Stimulated activated CD4-positive, alpha-beta T cell treated with anti-CD3 and anti-CD28 coated beads, Interleukin-1b, Interleukin-23, amount 100 ng/mL, for 48 hours (primary cell): ENCODE data around the gene CUL1.
A peak's percentile ranks its signal among the peaks of the same experiment; 100 is the strongest.

Experiments
- DNase-seq: peaks from one replicate; pipeline ENCODE4 v3.0.0-alpha.2; 2020

Gene CUL1

DNA sequence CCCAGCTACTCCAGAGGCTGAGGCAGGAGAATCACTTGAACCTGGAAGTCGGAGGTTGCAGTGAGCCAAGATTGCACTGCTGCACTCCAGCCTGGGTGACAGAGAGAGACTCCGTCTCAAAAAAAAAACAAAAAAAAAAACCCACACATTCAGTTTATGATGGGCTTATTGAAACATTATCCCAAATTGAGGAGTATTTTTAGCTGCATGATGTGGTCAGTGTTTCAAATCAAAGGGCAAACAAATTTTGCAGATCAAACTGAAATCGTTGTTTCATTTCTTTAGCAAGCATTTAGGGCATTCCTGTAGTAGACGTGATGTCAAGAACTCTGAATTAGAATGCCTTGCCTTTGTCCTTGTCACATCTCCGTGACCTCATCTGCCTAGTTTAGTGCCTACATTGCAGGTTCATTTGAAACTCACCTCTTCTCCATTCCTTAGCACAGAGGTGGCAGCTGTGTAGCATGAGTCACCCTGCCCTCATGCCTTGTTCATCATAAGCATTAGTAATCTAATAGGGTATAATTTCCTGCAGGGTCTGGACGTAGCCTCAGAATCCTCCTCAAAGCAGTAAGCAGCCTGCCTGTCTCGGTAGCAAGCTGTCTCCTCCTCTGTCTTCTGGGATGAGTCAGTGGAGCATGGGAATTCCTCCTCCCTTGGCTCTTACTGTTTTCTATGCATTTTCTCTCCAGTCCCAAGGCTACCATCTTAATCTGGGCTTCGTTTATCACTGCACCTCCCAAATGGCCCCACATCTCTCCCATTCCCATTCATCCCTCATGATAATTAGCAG, 73.8 kb downstream of the CUL1 start:
- DNase-seq = peak; percentile 67

DNA sequence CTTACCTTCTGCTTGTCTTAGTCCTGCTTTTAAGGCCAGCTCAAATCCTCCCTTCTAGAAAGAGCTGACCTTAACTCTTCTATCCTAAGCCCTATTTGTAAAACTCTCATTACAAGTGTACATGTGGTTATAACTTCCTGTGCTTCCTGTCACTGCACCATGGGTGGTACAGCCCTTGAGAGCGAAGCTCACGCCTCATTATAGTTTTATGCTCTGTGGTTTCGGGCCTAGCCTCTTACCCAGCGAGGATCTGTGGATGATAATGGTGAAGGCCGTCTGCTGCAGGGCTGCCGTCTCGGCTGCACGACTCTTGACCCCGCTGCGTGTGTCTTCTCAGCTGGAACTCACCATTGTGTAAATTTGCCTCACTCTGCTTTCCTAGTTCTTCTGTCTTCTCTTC, 74.6 kb downstream of the CUL1 start:
- DNase-seq = peak; percentile 38

DNA sequence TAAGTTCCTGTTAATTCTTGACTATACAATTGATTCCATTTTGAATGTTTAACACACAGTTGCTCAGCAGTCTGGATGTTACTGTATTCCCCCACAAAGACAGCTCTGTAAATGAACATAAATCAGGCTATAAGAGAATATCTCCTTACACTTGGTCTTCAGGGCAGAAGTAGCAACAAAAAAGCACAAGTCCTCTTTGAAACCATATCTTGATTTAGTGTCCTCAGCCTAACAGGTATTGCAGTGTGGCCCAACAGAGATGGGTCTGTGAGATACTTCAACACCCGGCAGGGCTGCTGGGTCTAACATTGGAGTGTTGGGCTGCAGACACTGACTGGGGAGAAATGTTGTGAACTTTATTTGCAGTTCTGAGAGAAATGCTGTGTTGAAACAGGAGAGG, 75.8 kb downstream of the CUL1 start:
- DNase-seq = no peak

DNA sequence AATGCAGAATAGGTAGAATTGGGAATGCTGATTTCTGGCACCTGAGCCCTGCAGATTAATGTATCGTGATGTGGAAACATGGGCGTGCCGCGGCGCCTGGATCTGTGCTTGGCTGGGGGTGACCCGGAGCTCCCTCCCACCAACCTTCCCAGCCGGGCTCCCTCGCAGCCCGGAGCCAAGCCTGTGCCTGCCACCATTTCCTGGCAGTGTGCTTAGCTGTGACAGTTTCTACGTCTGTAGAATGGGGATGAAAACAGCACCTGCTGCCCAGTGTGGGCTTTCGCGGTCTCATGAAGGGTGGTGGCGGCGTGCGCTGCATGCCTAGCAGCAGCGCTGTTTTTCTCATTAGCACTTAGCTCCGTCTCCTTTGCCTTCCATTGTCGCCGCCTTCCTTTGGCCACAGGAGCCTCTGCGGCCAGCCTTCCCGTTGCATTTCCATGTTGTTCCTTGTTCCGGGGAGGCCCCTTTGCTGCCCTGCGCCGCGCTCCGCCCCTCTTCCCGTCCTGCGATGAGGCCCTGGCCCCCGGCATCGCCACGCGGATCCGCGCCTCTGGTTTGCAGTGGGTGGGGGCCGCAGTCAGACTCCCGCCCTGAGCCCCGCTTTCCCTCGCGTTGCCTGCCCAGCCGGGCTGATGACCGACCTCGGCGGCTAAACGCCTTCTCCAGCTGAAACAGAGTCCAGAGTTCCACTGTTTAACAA, 84.2 kb downstream of the CUL1 start:
- no peak for DNase-seq

DNA sequence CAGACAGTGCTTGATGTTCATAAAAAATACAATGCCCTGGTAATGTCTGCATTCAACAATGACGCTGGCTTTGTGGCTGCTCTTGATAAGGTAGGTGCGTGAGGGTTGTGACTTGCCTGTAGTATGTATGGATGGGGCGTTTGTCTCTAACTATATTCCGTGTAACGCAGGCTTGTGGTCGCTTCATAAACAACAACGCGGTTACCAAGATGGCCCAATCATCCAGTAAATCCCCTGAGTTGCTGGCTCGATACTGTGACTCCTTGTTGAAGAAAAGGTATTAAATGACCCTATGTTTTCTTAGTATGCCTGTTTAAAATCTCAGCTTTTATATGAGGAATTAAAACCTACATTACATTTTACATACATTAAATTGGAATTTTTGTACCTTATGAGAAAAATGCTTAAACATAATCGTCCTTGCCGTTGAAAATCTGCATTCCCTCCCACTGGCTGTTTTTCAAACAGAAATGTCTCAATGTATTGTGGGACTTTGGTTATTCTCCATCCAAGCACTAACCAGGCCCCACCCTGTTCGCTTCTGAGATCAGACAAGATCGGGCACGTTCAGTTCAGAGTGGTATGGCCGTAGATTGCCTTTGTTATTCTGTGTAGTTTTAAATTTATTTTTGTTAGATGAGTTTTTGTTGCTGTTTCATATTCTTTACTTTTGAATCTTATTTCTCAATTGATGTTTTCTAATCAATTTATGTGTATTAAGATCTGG, 85.3 kb downstream of the CUL1 start:
- no peak for DNase-seq

DNA sequence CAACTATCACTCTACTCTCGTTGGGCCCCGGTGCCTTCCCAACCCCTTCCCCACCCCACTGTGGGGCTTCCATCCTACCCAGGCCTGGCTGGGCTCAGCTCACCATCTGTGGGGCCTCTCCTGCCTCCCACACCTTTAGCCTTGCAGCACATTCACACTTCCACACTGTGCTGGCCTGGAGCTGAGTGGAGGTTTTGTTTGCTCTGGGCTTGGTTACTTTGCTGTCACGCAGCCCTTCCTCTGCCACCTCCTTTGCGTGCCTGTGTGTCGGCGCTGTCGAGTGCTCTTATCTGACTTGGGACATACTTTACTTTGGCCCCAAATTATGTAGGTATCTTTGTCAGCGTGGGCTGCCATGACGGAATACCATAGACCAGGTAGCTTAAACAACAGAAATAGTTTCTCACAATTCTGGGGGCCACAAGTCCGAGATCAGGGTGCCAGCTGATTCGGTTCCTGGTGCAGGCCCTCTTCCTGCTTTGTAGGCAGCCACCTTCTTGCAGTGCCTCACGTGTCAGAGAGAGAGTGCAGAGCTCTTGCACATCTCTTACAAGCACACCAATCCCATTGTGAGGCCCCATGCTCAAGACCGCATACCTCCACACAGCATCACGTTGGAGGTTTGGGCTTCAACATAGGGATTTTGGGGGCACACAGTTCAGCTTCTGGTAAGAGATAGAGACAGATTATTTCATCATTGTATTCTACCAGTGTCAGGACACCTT, 89.0 kb downstream of the CUL1 start:
- no peak for DNase-seq

DNA sequence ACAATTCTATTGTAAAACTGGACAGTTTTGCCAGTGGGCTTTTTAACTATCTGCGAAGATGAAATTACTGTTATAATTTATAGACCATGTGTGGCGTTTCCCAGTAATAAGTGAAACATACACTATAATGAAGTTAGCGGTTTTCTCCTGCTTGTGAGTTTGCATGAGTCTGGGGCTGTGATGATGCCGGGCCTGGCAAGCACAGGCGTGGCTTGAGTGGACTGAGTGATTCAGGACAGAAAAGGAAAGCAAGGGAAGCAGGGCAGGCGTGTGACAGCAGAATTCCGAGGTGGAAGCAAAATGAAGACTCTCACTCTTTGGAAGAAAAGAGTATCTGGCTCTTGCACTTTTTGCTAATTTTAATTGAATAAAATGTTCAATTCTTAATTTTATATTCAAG, 90.5 kb downstream of the CUL1 start:
- DNase-seq = no peak

DNA sequence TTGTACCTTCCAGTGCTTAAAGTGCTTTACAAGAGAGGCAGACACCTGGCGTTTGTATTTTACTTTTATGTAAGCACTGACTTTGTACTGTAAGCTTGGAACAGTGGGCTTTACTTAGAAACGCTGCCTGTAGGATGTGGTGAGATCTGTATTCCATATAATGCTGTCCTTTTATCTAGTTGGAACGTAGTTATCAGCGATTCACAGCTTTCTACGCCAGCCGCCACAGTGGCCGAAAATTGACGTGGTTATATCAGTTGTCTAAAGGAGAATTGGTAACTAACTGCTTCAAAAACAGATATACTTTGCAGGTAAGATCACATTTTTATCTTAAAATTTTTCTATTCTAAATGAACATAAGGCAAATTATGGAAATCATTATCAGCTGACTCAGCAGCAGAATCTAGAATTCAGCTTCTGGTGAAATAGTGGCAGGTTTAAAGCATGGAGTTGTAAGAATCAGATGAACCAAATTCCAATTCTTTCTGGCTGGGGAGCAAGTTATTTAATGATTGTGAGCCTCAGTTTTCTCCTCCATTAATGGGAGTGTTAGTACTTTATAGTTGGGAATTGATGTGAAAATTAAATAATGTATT, 91.5 kb downstream of the CUL1 start:
- DNase-seq = no peak

DNA sequence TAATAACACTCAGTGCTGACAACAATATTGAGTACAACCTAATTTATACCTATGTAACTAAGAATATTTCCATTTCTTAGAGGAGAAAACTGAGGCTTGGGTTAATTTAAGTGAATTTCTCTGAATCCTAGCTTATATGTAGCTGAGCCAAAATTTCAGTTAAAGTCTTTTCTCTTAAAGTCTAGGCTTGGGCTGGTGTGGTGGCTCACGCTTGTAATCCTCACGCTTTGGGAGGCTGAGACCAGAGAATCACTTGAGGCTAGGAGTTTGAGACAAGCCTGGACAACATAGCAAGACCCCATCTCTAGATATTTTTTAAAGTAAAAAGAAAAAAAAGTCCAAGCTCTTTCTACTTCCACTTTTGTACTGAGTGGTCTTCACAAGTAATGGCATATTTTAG, 92.1 kb downstream of the CUL1 start:
- no peak for DNase-seq

DNA sequence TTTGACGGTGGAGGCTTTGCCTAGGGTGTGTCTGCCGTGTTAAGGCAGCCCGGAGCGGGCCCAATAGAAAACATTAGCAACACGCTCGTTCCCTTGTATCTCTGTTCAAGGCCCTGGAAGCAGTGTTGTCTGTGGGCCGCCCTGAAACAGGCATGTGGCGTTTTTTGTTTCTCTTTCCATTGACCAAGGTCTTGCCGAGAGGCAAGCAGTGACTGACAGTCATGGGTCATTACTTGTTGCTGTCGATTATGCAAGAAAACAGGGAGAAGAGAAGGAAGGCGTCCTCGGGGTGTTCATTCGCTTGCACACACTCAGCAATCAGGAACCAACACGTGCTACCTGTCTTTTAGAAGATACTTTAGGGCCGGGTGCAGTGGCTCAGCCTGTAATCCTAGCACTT, 92.8 kb downstream of the CUL1 start:
- no peak for DNase-seq

DNA sequence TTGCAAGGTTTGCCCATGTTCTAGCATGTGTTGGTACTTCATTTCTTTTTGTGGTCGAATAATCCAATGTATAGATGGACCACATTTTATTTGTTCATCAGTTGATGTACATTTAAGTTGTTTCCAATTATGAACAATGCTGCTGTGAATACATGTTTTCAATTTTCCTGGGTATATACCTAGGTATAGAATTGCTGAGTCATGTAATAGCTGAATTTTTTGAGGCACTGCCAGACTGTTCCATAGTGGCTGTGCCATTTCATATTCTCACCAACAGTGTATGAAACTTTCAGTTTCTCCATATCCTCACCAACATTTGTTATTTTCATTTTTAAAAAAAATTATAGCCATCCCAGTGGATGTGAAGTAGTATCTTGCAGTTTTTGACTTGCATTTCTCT, 94.9 kb downstream of the CUL1 start:
- DNase-seq = no peak

DNA sequence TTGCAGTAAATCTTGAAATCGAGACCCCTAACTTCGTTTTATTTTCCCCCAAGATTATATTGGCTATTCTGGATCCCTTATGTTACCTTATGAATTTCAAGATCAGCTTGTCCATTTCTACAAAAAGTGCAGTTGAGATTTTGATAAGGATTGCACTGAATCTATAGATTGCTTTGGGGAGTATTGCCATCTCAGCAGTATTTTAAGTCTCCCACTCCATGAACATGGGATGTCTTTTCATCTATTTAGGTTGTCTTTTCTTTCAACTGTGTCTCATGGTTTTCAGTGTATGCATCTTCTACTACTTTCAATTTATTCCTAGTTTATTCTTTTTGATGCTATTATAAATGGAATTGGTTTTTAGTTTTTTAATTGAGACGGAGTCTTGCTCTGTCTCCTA, 95.8 kb downstream of the CUL1 start:
- DNase-seq = no peak

DNA sequence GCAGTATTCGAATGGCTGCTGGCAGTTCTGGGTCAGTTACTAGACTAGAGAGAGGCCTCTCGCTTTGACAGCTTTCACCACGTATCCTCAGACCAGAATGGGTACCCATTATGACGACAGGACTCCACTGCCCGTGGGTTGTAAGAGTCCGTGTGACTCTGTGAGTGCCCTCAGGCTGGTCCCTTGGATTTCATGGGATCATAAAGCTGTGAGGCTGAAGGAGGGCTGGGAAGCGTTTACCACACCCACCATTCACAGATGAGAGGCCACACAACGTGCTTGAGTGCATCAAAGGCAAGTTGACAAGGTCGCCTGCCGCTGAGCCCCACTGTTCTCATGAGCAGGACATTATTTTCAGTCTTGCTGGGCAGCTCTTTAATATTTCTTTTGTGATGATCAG, 98.1 kb downstream of the CUL1 start:
- no peak for DNase-seq

DNA sequence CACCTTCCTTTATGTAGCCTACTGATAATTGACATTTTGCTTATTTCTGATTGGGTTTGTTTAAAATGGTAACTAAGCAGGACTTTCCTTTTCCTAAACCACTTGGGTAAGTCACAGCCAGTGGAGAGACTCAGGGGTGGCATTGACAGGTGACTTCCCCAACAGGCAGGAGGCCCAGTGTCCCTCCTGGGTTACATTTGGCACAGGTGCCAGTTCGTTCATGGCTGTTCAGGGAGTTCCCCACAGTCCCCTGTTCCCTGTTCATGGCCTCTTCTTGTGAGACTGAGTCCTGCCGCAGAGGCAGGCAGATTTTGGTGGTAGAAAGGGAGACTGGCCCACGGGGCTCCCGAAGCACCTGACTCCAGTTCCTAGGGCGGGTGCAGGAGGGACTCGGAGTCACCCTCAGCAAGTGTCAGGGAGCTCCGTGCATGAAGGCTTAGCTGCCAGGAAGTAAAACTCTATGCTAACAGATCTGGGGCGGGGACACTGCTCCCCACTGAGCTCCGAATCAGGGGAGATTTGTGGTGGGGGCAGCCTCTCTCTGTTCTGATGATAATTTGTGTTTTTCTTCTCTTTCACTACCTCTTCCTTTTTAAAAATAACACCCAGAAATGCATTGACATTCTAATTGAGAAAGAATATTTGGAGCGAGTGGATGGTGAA, 101.3 kb downstream of the CUL1 start:
- no peak for DNase-seq

DNA sequence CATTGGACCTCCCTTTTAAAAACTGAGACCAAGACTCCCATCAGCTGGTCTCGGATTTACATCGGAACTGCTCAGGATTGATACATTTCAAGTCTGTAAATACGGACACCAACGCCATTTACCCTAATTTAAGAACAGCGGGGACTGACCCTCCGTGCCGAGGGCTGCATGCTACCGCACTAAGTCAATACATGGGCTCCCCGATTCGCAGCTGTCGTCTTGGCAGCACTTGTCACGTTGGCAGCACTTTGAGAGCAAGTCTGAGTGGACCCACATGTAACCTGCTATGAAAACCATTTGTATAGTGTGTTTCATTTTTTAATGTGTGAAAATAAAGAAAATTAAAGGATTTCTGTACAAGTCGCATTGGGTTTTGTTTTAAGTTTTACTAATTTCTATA, 102.0 kb downstream of the CUL1 start:
- DNase-seq = no peak

DNA sequence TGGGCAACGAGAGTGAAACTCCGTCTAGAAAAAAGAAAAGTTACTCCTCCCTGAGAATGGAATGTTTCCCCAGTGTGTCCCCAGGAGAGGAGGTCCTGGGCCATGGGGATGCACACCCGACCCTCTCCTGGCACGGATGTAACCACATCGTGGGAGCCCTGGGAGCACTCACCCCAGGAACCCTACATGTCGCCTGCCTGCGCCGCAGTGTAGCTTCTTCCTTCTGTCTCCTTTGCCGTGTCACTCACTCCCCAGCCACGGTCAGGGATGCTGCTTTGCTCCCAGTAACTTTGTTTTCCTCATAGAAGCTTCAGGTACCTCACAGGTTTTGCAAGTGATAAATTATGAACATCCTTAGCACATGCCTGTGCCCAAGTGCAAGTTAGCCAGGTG, 103.4 kb downstream of the CUL1 start:
- DNase-seq = no peak

DNA sequence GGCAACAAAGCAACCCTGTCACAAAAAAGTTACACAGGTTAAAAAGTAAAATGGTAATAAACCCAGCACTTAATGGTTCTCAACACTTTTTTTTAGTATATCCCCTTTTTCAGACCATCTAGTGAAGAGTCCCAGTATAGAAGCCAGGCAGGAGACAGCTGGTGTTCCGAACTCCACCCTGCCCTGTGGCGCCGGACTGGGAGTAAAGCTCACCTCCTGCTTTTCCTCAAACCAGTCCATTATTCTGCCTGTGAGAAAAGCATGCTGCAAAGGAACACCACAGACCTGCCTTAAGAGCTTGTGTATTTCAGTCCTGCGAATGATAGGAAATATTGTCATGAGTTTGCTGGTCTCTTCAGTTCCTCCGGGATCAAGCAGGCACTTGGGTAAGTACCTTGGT, 104.4 kb downstream of the CUL1 start:
- no peak for DNase-seq

DNA sequence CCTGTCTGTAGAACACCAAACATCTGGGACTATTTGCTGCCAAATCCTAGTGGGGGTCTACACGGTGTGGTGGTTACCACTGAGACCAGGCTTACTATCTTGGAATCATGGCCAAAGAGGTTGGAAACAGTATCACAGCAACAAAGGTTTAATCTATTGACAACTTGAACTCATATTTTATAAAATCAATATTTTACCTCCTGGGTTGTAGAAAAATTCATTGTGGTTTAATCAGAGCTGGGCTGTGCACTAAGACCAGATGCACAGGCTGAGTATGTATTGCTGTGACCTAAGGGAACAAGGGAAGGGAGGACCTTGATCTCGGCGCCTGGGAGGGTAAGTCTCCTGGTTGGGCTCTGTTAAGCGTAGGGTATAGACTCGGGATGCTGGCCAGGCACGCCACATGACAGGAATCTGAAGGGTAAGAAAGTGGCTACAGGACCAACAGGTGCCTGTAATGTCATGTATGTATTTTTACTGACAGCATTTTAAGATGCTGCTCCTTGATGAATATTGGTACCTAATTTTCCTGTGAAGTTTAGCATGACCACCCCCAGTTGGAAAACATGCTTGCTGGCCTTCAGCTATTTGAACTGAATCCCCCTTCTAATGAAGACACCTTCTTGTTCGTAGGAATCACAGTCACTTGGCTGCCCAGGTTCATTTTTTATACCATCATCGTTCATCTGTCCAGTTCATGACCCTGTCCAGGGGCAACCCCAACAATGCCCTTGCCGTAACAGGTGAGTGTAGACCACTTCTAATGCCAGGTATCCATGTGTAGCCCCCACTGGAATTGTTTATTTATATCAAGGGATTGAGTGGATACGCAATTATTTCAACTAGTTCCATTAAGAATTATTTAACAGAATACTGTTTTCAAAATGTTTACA, 105.9 kb downstream of the CUL1 start:
- no peak for DNase-seq

DNA sequence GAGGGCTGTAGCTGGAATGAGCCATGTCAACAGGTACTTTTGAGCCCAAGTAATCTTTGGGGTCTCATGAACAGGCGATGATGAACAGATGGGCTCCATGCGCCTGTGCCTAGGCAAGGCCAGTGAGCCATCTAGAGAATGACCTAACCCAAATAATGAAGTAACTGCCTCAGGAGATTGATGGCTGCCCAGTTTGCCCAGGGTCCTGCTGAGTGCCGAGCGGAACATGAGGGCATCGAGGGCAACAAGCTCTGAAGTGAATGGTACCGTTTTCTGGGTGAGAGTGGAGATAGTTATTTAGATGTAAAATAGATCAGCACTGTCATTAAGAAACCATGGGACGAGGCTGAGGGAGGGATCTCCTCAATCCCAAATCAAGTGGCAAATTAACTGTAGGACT, 107.5 kb downstream of the CUL1 start:
- no peak for DNase-seq

DNA sequence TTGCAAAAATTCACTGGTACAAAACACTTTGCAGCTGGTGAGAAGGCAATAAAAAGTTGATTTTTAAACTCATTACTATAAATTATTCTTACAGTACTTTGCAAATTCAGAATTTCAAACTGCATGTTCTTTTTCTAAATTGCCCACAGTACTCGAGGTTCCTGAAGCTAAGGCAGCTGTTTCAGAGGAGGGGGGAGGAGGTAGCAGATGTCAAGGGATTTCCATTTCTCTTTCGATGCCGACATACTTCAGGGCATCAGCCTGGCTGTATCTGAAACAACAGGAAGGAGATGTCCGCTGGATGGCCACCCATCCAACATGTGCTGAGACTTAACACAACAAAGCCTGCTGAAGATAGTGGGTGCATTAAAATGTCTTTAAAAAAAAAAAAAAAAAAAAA, 108.7 kb downstream of the CUL1 start:
- no peak for DNase-seq

DNA sequence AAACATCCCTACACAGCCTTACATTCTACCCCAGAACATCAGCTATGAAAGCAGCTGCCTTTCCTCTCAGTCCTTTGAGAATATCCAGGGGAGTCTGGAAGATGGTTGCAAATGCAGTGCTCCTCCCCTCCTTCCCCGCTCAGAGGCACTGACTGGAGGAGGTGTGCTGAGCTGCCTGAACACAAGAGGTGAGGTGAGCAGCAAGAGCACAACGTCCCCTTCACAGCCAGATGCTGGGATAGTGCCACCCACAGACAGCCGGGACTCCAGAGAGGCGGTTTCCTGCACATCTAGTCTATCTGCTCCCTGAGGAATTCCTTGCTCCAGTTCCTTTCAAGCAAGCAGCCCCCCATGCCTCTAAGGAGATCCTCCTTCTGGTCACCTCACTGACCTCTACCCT, 111.2 kb downstream of the CUL1 start:
- no peak for DNase-seq
